ENCODE data around the gene TMEM222.

TMEM222 gene

DNA sequence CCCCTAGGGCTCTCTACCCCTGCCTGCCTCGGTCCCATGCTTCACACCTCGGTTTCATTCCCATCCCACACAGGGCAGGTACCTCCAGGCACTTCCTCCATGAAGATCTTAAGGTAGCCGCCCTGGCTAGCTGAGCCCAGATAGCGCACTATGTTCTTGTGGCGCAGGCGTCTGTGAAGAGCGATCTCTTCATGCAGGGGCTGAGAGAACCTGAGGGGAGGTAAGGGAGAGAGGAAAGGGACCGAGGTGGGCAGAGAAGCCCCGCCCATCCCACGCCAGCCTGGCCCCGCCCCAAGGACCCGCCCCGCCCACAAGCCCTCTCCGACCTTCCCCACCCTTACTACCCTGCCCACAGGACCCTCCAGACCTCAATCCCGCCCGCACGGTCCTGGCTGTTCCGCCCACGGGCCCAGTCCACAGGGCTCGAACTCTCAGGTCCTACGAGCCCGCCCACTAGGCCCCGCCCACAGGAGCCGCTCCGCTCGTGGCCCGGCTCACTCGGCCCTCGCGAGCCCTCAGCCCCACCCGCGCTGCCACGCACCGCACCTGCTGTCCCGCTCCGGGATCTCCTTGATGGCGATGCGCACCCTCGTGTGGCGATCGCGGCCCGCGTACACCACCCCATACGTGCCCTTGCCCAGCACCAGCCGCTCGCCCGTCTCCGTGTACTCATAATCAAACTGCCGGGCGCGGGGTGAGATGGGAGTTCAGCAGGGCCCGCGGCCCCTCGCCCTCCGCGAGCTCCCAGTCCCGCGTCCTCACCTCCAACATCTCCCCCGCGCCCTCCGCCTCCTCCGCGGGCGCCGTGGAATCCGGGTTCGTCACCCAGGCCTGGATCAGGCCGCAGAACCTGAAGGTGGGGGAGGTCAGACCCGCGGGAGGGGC is 38.4 kb downstream of the TMEM222 start:
- no peak for DNase-seq

DNA sequence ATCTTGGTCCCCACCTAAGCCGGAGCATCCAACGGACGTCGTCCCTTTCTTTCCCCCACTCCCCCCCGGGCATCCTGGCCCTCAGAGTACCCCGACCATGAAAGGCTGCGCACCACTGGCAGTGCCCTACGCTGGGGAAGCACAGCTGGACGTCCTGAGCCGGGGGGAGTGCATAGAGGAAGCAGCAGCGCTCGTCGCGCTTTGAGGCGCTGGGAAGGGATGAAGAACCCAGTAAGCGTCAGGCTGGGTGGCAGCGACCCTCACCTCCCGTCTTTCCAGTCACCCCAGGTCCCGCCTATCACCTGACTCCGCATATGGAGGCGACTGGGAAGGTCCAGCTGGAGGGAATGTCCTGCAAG is 39.1 kb downstream of the TMEM222 start:
- no peak for DNase-seq

DNA sequence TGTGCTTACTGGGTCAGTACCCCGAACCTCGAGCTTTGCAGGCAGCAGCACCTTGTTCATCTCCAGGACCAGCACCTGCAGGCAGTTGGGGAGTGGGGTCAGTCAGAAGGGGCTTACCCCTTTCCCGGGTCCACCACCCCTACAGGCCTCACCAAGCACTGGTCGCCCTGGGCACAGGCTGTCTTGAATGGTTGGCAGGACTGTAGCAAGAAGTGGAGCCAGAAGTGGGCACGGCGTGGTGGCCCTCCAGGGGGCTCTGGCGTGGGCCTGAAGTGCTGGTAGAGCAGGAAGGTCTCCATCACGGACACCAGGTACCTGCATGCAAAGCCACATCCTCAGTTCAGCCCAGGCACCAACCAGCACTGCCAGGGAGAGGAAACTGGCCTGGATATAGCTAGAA is 39.6 kb downstream of the TMEM222 start:
- no peak for DNase-seq

DNA sequence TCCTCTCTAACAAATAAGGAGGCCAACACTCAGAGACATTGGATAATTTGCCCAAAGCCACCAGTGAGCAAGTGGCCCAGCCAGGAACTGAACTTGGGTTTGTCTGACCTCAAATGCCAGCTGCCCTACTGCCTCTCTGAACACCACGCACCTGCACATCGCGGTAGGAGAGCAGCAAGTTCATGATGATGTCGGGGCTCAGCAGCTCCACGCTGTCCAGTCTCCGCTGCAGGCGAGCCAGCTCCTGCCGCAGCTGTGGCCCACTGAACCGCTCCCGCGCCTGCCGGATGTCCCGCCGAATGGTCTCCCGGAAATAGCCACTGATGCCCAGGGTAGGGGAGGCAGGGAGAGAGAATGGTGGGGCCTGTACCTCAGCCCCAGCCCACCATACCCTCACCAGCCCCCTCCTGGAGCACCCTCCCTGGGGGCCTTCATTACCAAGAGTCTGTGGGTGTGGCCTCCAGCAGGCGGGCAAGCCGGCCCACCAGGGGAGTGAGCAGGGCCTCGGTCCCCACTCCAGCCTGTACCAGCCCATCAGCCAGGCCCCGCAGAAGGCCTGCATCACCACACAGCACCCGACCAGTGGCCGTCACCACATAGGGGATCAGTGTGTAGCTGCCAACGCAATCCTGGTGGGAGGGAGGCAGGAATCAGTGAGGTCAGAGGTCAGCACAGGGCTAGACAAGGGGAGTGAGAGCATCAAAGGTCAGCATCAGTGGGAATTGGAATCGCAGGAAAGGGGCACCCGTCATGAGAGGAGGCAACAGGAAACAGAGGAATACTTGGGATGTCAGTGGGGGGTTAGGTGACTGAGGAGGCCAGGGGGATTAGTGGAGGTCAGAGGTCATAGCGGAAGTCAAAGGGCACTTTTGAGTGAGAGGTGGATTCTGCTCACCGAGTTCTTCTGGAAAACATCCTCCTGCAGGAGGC is 42.1 kb downstream of the TMEM222 start:
- DNase-seq, result no peak

DNA sequence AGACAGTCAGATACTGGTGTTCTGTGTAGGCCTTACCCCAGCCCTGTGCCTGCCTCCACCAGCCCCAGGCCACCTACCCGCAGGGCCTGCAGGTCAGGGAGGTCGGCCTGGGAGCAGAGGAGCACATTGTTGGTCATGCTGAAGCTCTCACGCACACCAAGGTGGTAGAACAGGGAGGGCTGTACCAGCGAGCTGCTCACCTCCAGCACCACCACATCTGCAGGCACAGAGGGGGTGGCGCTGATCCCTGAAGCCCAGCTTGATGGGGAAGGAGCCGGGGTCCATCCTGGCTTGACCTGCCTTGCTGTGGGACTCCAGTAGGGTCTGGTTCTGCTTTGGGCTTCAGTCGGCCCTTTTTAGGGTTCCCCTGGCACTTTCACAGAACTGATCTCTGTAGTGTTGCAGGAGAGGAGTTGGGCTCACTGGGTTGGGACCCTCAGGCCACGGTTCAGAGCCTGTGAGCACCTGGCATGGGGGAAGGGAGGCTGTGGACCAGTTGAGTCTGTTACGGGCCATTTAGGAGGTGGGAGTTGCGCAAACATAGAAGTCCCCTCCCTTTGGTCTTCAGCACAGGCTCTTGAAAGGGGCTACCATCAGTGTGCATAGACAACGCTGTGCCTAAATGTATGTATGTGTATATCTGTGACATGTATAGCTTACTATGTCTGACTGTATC is 42.9 kb downstream of the TMEM222 start:
- no peak for DNase-seq

DNA sequence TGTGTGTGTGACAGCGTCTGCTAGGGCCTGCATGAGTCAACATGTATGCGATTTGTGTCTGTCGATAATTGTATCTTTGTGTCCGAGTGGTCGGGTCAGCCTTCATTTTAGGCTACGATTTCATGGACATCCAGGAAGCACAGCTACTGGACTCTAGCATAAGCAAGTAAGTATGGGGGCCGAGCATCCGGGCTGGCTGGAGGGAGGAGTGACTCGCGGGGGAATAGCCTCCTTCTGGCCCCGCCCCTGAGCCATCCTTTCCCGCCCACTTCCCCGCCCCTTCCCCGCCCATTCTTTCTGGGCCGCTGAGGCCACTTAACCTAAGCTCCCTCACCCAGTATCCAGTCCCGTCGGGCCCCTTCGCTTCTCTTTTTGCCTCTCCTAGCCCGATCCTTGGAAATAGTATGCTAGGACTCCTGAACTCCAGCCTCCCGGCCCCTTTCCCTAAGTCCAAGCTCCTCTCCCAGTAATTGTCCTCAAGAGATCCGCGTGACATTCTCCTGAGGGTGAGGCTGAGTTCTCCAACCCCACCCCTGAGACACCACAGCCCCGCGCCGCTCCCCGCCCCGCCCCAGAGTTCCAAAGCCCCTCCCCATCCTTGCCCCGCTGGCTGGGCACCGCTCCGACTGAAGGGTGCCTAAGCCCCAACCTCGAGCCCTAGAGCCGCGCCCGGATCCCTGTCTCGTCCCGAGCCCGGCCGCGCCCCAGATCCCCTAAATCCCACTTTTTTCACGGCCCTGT is 43.6 kb downstream of the TMEM222 start:
- DNase-seq, result peak; percentile 92

DNA sequence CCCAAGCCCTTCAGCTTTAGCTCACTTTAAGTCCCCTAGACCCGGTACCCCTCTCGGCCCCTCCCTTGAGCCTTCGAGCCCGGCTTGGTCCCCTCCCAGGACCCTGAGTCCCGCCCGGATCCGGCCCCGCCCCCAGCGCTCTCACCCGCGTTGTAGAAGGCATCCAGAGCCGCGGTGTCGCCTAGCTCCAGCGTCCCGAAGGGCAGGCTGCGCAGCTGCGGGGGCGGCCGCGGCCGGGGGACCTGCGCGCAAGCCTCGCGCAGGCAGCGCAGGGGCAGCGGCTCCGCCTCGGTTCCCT is 44.1 kb downstream of the TMEM222 start:
- DNase-seq, result peak; percentile 87

DNA sequence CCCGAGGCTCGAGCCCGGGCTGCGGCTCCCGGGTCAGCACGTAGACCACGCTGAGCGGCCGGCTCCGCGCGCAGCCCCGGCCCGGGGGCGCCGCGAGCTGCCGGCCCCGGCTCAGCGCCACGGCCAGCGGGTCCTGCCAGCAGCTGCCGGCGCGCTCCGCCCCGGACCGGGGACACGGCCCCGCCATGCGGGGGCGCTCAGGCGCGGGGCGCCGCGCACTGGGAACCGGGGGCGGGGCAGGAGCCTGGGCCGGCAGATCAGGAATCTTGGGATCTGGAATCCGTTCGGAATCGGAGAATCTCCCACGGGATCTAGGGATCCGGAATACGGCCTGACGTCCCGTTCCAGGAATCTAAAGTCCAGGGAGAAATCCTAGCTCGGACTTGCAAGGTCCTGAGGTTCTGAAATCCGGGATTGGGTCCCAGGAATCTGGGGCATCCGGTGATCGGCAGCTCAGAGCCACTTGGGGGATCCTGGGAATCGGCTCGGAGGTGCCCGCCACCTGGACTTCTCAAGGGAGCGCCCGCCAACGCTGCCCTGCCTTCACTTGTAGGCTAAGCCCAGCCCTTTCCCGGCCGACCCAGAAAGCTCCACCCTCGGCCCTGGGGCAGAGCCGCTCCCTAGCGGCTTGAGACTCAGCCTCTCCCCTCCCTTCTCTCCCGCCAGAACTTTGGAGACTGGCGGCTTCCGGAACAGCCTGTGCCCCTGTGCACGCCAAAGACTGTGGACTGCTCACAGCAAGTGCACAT is 44.6 kb downstream of the TMEM222 start, which contains the start of gene MAP3K6:
TSS of gene MAP3K6 (minus strand) at position 551 of the 749 bp plus-strand sequence. CDS start at position 187, 364 bp downstream.
- peak; percentile 82 for DNase-seq

DNA sequence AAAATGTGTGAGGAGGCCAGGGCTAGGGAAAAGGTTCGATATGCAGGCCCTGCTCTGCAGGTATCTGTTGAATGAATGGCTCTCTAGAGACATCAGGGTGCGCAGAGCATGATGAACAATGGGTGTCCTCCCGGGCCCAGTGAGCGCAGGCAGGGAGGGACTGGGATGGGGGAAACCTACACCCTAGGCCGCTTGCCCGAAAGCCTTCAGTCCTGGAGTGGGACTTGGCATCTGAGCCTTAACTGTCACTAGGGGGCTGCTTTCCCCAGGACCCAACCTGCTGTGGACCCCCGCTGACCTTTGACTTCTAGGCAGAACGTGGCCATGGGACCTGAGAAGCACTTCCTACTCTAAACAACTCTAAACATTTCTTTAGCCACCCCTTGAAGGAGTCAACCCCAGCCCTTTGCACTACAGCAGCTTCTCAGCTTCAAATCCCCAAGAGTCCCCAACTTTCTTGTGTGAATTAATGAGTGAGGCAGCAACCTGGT is 45.2 kb downstream of the TMEM222 start:
- DNase-seq, result no peak

DNA sequence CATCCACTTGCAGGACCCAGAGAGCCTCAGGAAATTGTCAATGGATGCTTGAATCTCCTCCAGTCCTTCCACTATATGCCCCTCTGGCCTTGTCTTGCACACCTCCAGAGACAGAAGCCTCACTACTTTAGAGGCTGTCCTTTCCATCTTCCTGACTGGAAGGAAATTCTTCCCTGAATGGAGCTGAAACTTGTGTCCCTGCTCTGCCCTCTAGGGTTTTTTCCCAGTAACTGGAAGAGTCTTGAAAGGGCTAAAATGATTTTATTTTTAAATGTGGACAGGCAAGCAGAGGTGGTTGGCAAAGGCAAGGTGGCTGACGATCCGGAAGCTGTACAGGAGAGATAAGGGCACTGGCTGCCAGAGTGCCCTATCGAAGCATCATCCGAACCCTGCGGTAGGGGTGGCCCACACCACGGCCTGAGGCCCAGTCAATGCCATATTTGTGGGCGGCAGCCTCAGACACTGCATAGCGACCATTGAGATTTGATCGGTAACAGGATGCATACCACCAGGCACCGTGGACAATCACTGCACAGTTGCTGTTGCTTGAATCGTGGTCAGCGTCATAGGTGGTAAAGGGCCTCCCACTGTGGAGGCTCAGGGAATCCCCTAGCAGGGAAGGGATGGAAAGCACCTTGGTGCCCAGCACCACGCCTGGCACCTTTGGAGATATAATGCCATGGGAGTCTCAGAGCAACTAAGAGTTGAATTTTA is 47.1 kb downstream of the TMEM222 start:
- peak; percentile 27 for DNase-seq

DNA sequence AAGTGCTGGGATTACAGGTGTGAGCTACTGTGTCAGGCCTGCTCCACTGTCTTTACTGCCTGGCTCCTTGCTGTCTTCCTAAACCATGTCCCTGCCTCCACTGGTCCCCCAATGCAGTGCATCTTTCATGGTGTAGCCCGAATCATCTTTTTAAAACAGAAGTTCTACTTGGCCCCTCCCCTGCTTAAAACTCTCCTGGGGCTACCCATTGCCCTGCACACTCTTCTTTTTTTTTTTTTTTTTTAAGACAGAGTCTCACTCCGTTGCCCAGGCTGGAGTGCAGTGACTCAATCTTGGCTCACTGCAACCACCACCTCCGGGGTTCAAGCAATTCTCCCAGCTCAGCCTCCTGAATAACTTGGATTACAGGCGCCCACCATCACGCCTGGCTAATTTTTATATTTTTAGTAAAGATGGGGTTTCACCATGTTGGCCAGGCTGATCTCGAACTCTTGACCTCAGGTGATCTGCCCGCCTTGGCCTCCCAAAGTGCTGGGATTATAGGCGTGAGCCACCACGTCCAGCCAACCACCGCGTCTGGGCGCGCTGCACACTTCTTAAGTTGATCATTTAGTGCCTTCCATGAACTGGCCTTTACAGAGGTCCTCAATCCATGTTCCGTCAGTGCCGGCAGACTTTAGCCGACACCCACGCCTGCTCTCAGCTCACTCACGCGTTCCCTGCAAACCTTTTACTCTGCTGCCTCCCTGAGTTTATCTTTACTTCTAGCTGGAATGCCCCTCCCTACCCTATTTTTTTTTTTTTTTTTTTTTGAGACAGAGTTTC is 50.3 kb downstream of the TMEM222 start:
- DNase-seq, result no peak

DNA sequence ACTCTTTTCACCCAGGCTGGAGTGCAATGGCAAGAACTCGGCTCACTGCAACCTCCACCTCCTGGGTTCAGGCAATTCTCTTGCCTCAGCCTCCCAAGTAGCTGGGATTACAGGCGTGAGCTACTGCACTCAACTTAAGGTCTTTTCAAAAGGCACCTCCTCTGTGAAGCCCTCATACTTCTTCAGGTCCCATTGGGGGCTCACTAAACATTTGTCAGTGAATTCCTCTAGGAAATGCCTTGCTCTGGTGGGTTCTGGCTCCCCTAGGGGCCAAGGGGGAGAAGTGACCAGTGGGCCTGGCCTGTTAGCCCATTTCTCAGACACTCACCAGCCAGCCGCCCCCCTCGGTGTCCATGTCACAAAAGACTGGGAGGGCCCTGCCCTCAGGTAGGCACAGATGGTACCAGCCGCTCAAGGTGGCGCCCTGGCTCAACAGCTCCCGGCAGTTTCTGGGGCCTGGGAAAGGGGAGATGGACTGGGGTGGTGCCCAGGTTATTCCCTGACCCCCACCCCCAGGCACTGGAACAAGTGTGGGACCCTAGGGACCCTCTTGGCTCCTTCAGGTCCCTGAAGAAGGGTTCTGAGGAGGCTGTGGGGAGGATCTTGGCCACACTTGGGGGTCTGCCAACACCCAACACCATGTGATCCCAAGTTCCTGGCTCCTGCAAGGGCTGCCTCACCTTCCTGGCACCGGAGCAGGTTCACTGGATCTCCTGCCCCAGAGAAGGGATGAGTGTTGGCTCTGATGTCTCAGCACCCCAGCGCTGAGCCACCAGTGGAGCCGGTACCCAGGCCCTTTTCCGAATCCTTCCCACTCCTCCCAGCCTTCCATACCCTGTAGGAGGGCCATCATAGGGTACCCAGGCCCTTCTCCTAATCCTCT is 51.1 kb downstream of the TMEM222 start:
- DNase-seq, result peak; percentile 22

DNA sequence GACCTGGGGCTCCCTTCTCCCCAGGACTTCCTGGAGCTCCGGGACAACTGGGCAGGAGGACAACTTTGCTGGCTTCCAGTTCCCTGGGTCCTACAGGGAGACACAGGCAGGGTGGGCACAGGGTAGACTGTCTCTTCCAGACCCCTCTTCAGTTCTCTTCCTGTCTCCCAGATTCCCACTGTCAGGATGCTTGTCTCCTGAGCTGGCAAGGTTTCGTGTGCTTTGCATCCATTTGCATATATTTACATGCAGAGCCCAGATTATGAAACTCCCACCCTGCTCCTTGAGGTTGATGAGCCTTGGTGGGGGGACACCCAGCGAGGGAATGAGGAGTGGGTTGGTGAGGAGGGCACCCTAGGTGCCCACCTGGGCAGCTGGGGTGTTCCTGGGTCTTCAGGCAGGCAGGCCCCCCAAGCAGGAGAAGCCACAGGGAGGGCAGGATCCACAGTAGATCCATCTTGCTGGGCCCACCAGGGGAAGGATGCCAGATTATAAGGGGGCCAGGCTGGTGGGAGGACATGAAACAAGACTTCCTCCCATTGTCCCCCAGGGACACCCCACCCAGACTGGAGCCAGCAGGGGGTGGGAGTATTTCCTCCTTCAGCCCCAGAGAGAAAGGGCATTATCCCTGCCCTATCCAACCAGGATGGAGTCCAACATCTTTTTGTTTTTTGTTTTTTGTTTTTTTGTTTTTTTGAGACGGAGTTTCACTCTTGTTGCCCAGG is 52.6 kb downstream of the TMEM222 start, which contains the start of gene FCN3:
TSS of gene FCN3 (minus strand) at position 463 of the 725 bp plus-strand sequence. CDS start at position 457, 6 bp downstream.
- DNase-seq, result no peak

DNA sequence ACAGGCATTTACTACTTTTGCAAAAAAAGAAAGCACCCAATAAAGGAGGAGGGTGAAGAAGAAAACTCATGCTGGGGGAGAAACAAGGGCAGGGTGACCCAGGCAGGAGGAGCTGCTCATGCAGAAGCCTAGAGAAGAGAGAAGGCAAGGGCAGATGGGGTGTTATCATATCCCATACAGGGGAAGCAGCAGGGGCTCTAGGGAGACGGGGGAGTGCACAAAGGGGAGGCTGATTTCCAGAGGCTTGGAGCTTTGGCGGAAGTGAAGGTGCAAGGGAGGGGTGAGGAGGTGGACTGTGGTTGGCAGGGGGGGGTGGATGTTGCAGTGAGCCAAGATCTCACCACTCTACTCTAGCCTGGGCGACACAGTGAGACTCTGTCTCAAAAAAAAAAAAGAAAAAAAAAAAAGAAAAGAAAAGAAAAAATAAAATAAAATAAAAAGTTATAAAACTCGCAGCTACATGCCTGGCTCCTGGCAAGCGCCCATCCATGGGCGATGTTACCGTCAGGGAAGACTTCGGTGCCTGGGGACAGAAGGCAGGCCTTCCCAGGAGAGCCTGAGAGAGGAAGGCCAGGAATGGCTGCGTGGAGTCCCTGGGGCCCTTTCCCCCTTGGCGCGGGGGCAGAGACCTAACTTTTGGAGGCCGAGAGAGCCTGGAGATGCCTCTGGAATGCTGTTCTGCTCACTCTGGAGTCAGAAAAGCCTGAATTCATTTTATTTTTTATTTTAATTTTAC is 56.0 kb downstream of the TMEM222 start:
- no peak for DNase-seq

DNA sequence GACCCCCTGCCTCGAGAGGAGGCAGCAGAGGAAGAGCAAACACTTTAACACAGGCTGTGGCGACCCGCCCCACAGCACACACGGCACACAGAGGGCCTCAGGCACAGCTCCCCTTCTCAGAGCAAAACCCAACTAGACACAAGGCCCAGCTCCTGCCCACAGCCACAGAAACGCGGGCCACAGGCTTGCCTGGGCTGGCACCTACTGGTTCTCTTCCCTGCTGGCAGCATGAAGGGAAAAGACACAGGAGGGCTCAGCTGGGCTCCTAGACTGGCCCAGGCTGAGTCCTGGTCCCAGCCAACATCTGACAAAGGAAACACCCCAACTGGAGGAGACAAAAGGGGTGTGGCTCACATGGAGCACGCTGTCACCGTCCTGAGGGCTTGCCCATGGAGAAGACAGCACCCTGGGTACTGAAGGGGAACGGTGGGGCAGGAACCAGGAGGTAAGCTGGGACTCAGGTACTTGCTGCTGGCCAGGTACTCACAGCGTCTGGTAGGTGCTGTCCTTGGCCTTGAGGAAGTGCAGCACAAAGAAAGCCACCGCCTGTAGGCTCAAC is 57.7 kb downstream of the TMEM222 start:
- DNase-seq, result no peak

DNA sequence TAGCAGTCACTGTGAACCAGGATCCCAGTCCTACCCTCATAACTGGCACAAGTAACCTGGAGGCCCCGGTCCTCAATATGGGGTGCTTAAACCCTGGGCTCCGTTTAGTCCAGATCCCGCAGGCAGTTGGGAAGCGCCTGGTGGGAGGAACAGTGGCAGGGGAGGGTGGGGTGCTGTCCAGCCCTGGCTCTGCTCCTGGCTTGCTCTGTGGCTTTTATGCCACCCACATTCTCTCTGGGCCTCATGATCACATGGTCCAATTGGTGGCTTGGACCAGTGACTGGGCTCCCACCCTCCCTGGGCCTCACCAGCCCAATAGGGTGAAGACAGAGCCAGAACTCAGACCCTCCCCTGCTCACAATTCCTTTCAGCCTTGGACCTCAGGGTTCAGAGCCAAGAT is 58.3 kb downstream of the TMEM222 start:
- DNase-seq, result no peak

All from fibroblast of skin of scalp (primary cell).